OCI-LY3 (cell line): ENCODE data around the gene PRDM16.

Experiments used
- EZH2phosphoT487 ChIP-seq: fragments of 200-600 bp; shearing (Covaris generic); IDR thresholded peaks from 2 replicates; pipeline ENCODE4 v1.6.1; 2018; ENCODE audit warnings: antibody characterized with exemption, mixed run types, low read depth
- TF ChIP-seq, protein P1 (sequence below): fragments of 200-600, 300-600 bp; sonication (generic); IDR thresholded peaks from 2 replicates; pipeline ENCODE4 v1.5.1; 2014; ENCODE audit warnings: antibody characterized with exemption, low read length, low read depth

DNA sequence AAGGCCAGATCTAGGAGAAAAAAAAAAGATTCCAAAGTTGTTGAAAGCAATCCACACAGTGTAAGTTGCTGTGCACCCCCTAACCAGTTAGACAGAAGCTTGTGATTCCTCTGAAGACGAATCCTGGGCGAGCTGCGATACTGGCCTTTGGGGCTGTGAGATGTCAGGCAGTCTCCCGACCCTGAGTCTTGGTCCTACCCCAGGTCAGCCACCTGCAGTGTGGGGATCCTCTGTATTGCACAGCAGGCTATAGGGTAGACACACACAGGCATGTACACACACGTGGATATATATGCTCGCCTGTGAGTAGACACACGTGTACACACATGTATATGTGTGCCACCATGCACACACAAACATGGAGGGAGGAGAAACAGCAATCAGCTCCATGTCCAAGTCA is 34.8 kb upstream of the PRDM16 start:
- TF ChIP-seq, protein P1, sequence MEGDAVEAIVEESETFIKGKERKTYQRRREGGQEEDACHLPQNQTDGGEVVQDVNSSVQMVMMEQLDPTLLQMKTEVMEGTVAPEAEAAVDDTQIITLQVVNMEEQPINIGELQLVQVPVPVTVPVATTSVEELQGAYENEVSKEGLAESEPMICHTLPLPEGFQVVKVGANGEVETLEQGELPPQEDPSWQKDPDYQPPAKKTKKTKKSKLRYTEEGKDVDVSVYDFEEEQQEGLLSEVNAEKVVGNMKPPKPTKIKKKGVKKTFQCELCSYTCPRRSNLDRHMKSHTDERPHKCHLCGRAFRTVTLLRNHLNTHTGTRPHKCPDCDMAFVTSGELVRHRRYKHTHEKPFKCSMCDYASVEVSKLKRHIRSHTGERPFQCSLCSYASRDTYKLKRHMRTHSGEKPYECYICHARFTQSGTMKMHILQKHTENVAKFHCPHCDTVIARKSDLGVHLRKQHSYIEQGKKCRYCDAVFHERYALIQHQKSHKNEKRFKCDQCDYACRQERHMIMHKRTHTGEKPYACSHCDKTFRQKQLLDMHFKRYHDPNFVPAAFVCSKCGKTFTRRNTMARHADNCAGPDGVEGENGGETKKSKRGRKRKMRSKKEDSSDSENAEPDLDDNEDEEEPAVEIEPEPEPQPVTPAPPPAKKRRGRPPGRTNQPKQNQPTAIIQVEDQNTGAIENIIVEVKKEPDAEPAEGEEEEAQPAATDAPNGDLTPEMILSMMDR: no peak
- TF ChIP-seq EZH2phosphoT487: no peak
